B cell (primary cell): ENCODE results near the gene PCDH9. TPM values are rescaled to one million over a fixed set of nuclear protein-coding genes. Genes with fewer than 3 reads are reported as not detected.

ENCODE experiments used
- ATAC-seq: fragments of 200-7000 bp; cut with Tn5 transposase; one replicate; pipeline ENCODE4 v1.10.0; 2021; ENCODE audit warnings: low read depth, mild to moderate bottlenecking, moderate number of reproducible peaks, moderate library complexity
- CTCF ChIA-PET: fragments of 350-600 bp; sonication (Branson Sonifier 250); formaldehyde crosslinking; loops from one replicate; lab custom pipeline; 2021; ENCODE audit warnings: antibody characterized with exemption, inconsistent platforms; lab: Charles Lee
- POLR2A ChIA-PET: fragments of 350-600 bp; sonication (Branson Sonifier 250); formaldehyde crosslinking; loops from one replicate; lab custom pipeline; 2021; ENCODE audit warnings: antibody characterized with exemption; lab: Charles Lee
- DNase-seq: peaks from one replicate; pipeline ENCODE4 v3.0.0; 2013
- H2AFZ ChIP-seq: 2 replicates; pipeline ENCODE4 v1.6.1; 2012; ENCODE audit warnings: mild to moderate bottlenecking, low read depth, low read length; ENCODE audit not compliant: insufficient read depth, poor library complexity, severe bottlenecking
- H3K27ac ChIP-seq, 2 donors: 1 replicate in 1 of 2; 2 replicates in 1 of 2; pipeline ENCODE4 v1.5.1; 2012 to 2013; ENCODE audit warnings: low read length in 2 of 2, mild to moderate bottlenecking in 2 of 2, moderate library complexity in 1 of 2
- H3K27me3 ChIP-seq, 4 experiments: fragments of 200-600 bp in 1 of 4; sonication (generic) in 1 of 4; replicated peaks in 1 of 4; 1 replicate in 2 of 4; 2 replicates in 2 of 4; pipeline versions ENCODE4 v1.6.1 to v1.7.0; 2013 to 2016; ENCODE audit warnings: low read length in 3 of 4, mild to moderate bottlenecking in 2 of 4, mixed read lengths in 1 of 4, moderate library complexity in 1 of 4; ENCODE audit not compliant: insufficient read depth in 4 of 4, control insufficient read depth in 3 of 4; ENCODE audit errors: control extremely low read depth in 1 of 4
- H3K36me3 ChIP-seq, 2 experiments: replicated peaks in 1 of 2; 1 replicate in 1 of 2; 2 replicates in 1 of 2; pipeline versions ENCODE4 v1.6.1 to v1.7.1; 2013; ENCODE audit warnings: low read length in 1 of 2; ENCODE audit not compliant: insufficient read depth in 2 of 2, control insufficient read depth in 1 of 2; ENCODE audit errors: control extremely low read depth in 1 of 2, extremely low read depth in 1 of 2
- H3K4me1 ChIP-seq, 2 donors: fragments of 200-600 bp in 1 of 2; sonication (generic) in 1 of 2; 1 replicate in 1 of 2; 2 replicates in 1 of 2; pipeline versions ENCODE4 v1.5.1 to v1.6.1; 2013 to 2017; ENCODE audit warnings: low read length in 2 of 2; ENCODE audit not compliant: control insufficient read depth in 2 of 2, insufficient read depth in 2 of 2
- H3K4me2 ChIP-seq: replicated peaks from 2 replicates; pipeline ENCODE3; 2012; ENCODE audit warnings: mild to moderate bottlenecking, low read depth, low read length; ENCODE audit not compliant: poor library complexity, severe bottlenecking
- H3K4me3 ChIP-seq, 5 experiments: fragments of 200-600 bp in 1 of 5; sonication (generic) in 1 of 5; 1 replicate in 3 of 5; 2 replicates in 2 of 5; pipeline versions ENCODE4 v1.5.1 to v1.7.0; 2011 to 2016; ENCODE audit warnings: low read length in 4 of 5, mild to moderate bottlenecking in 4 of 5, low read depth in 2 of 5, control low read depth in 1 of 5, moderate library complexity in 1 of 5; ENCODE audit not compliant: insufficient read depth in 1 of 5; ENCODE audit errors: control extremely low read depth in 1 of 5, extremely low read depth in 1 of 5
- H3K79me2 ChIP-seq: fragments of 200-600 bp; sonication (generic); one replicate; pipeline ENCODE4 v1.6.0; 2016; ENCODE audit warnings: low read length; ENCODE audit not compliant: control insufficient read depth, insufficient read depth
- H3K9ac ChIP-seq: fragments of 200-600 bp; sonication (generic); 2 replicates; pipeline ENCODE4 v1.6.1; 2017; ENCODE audit warnings: mild to moderate bottlenecking, low read length, moderate library complexity
- H3K9me3 ChIP-seq, 3 donors: one replicate each; pipeline versions ENCODE4 v1.6.1 to v1.7.1; 2013; ENCODE audit warnings: low read length in 2 of 3; ENCODE audit not compliant: control insufficient read depth in 2 of 3, insufficient read depth in 1 of 3; ENCODE audit errors: control extremely low read depth in 1 of 3
- H4K20me1 ChIP-seq: 2 replicates; pipeline ENCODE4 v1.6.0; 2012; ENCODE audit warnings: mild to moderate bottlenecking, low read length; ENCODE audit not compliant: insufficient read depth, control insufficient read depth, poor library complexity, severe bottlenecking
- H3K27ac Mint-ChIP-seq: one replicate; pipeline ENCODE4 v1.8.0; 2021; ENCODE audit warnings: mixed read lengths
- H3K27me3 Mint-ChIP-seq: one replicate; pipeline ENCODE4 v1.8.0; 2021; ENCODE audit warnings: mixed read lengths
- H3K4me1 Mint-ChIP-seq: one replicate; pipeline ENCODE4 v1.8.0; 2021; ENCODE audit warnings: mixed read lengths
- H3K4me3 Mint-ChIP-seq: one replicate; pipeline ENCODE4 v1.8.0; 2021; ENCODE audit warnings: mixed read lengths
- H3K9me3 Mint-ChIP-seq: one replicate; pipeline ENCODE4 v1.8.0; 2022; ENCODE audit warnings: mixed read lengths; ENCODE audit not compliant: insufficient read depth
- EZH2 ChIP-seq: IDR thresholded peaks from 2 replicates; pipeline ENCODE4 v1.6.1; 2012; ENCODE audit warnings: borderline replicate concordance, low read depth, mild to moderate bottlenecking, moderate library complexity, low read length; ENCODE audit not compliant: insufficient read depth, poor library complexity, severe bottlenecking
- WGBS: methylation state at CpG from one replicate; pipeline ENCODE4 v1.1.5; 2013; ENCODE audit warnings: missing lambda C conversion rate; ENCODE audit not compliant: insufficient coverage; 5-methylcytosine and 5-hydroxymethylcytosine counted together
- intact Hi-C: fragments of 100-400 bp; cut with micrococcal nuclease; formaldehyde crosslinking; loops from one replicate; pipeline ENCODE4 v1.10.0; 2022
- polyA plus RNA-seq: library from polyadenylated mRNA; depleted of rRNA; stranded (reverse); fragments of >200 nt; gene quantifications from 2 replicates; pipeline ENCODE4 v1.2.3, GENCODE V29; 2012
- total RNA-seq, 2 donors: library from RNA; stranded (reverse); fragments of 120-200 nt in 1 of 2; gene quantifications; 1 replicate in 1 of 2; 2 replicates in 1 of 2; pipeline versions ENCODE4 v1.2.3 to v1.2.4, GENCODE V29; 2013 to 2022
- TF ChIP-seq, protein P1 (sequence below): fragments of 200-600 bp; IDR thresholded peaks from one replicate; pipeline ENCODE4 v1.8.0; 2022; ENCODE audit warnings: antibody characterized with exemption, mild to moderate bottlenecking

Gene PCDH9
- total and polyA plus RNA-seq, 2 donors (not counting 1 experiment from before 2014, with no cell fraction given), result 13.1 to 21.8 TPM

GRCh38 chr13:66921437-66921836 is 308.7 kb downstream of the PCDH9 start:
- WGBS, result no CpG with 5 or more reads among the region's 5 CpGs
- intact Hi-C loops, result no loop called here
- no peak for TF ChIP-seq EZH2
- TF ChIP-seq, protein P1, sequence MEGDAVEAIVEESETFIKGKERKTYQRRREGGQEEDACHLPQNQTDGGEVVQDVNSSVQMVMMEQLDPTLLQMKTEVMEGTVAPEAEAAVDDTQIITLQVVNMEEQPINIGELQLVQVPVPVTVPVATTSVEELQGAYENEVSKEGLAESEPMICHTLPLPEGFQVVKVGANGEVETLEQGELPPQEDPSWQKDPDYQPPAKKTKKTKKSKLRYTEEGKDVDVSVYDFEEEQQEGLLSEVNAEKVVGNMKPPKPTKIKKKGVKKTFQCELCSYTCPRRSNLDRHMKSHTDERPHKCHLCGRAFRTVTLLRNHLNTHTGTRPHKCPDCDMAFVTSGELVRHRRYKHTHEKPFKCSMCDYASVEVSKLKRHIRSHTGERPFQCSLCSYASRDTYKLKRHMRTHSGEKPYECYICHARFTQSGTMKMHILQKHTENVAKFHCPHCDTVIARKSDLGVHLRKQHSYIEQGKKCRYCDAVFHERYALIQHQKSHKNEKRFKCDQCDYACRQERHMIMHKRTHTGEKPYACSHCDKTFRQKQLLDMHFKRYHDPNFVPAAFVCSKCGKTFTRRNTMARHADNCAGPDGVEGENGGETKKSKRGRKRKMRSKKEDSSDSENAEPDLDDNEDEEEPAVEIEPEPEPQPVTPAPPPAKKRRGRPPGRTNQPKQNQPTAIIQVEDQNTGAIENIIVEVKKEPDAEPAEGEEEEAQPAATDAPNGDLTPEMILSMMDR, result no peak
- H3K27me3 Mint-ChIP-seq, result no peaks in the 10 kb centered on the region
- ChIA-PET CTCF (no interaction called here), POLR2A (no interaction called here)
- no peak overlapping the region for H3K9ac ChIP-seq
- H3K4me3 ChIP-seq, result no peak overlapping the region
- no peaks in the 10 kb centered on the region for H3K27me3 ChIP-seq
- no peak overlapping the region for H3K4me2 ChIP-seq
- peaks cover 4% of the 10 kb centered on the region for H3K4me1 Mint-ChIP-seq
- H3K27ac Mint-ChIP-seq, result no peak overlapping the region
- peaks cover 0 to 2% (median 0%) of the 10 kb centered on the region in 3 donors for H3K9me3 ChIP-seq
- ATAC-seq, result no peak
- no peaks in the 10 kb centered on the region for H3K4me1 ChIP-seq
- H3K79me2 ChIP-seq, result no peaks in the 10 kb centered on the region
- H3K9me3 Mint-ChIP-seq, result no peaks in the 10 kb centered on the region
- no peak overlapping the region for H3K4me3 Mint-ChIP-seq
- no peak overlapping the region for H3K27ac ChIP-seq
- H3K36me3 ChIP-seq, result no peaks in the 10 kb centered on the region
- H2AFZ ChIP-seq, result no peak overlapping the region
- H4K20me1 ChIP-seq, result no peaks in the 10 kb centered on the region
- DNase-seq, result no peak

GRCh38 chr13:66915596-66916185 is 314.4 kb downstream of the PCDH9 start:
- Histone ChIP-seq H4K20me1 (no peaks in the 10 kb centered on the region), H3K9me3 (peaks cover 0 to 2% (median 0%) of the 10 kb centered on the region in 3 donors), H3K27me3 (no peaks in the 10 kb centered on the region), H2AFZ (peak overlapping the region; percentile 49), H3K4me2 (peak overlapping the region; percentile 26), H3K9ac (no peak overlapping the region), H3K4me3 (no peak overlapping the region), H3K27ac (peak overlapping the region in 1 of 2 donors; percentile 45), H3K36me3 (no peaks in the 10 kb centered on the region), H3K4me1 (peaks cover 4 to 23% of the 10 kb centered on the region in 2 donors), H3K79me2 (no peaks in the 10 kb centered on the region)
- POLR2A ChIA-PET, result no interaction called here
- H3K27ac Mint-ChIP-seq, result no peak overlapping the region
- no peak for TF ChIP-seq EZH2
- TF ChIP-seq, protein P1, result no peak
- peak; percentile 39 for ATAC-seq
- DNase-seq, result no peak
- no CpG with 5 or more reads among the region's 1 CpG for WGBS
- intact Hi-C loops, result no loop called here
- H3K4me1 Mint-ChIP-seq, result peaks cover 14% of the 10 kb centered on the region
- no peaks in the 10 kb centered on the region for H3K27me3 Mint-ChIP-seq
- H3K9me3 Mint-ChIP-seq, result no peaks in the 10 kb centered on the region
- no peak overlapping the region for H3K4me3 Mint-ChIP-seq
- CTCF ChIA-PET, result no interaction called here
